ENCODE data around the gene GPR156.

DNA sequence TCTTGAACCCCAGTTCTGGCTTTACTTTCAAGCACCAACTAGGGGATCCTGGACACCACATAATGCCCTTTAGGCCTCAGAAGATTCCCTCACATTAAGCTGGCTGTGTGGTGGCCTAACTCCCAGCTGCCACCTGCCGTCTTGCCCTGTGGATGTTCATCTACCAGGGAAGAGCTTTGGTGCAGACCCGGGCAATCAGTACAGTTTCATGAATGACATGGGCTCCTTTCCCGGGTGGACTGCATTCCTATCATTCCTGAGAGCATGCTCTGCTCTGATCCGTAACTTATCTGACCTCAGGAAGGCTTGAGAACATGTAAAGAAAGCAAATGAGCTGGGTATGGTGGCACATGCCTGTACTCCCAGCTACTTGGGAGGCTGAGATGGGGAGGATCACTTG lies 140.8 kb downstream of the GPR156 start:
- TF ChIP-seq POLR2A (IDR thresholded peaks at IDR 0.05) (no peak), CTCF (IDR thresholded peaks at IDR 0.05) (no peak)

Measured in testis (tissue), 2 donors.